Posterior vena cava (tissue), 2 donors: ENCODE measurements around the gene TCEANC2. TPM values are rescaled to one million over a fixed set of nuclear protein-coding genes. Genes with fewer than 3 reads are reported as not detected.

Source experiments
- DNase-seq: peaks from one replicate; pipeline ENCODE4 v3.0.0-alpha.2; 2020; ENCODE audit warnings: low spot score
- intact Hi-C, 2 donors: fragments of 100-400 bp; cut with DNase I; formaldehyde crosslinking; loops; one replicate each; pipeline versions ENCODE4 v1.14.1 to v1.14.2; 2022 to 2023
- microRNA-seq, 2 donors: library from miRNA; unstranded; fragments of <30 nt; microRNA quantifications; one replicate each; pipeline ENCODE4 v1.2.0, GENCODE V29; 2020 to 2021; ENCODE audit warnings: borderline microRNAs expressed in 2 of 2
- total RNA-seq, 2 donors: library from RNA; stranded (reverse); fragmentation: NEBNext Ultra II Directional; extraction: Animal tissue kit (Norgen Biotek cat#: 25700); gene quantifications; one replicate each; pipeline ENCODE4 v1.2.1, GENCODE V29; 2021
- donor health status: DM: yes; HTN: yes; CAD: no.
- donor health status: DM: yes; HTN: yes; CAD: no.

Gene TCEANC2
- total RNA-seq, 2 donors from 2014 or later = 4.4 to 5.7 TPM

GRCh38 chr1:54149734-54150133 is 96.3 kb downstream of the TCEANC2 start:
- no peak for DNase-seq
- intact Hi-C loops = no loop called here

GRCh38 chr1:54151013-54151412 is 97.6 kb downstream of the TCEANC2 start:
- no peak for DNase-seq
- intact Hi-C loops = no loop called here

- intact Hi-C loops = loop anchor here in 1 of 2 donors (1.0 kb wide), 1 partner anchor 48 kb away; no protein-coding TSS in a partner anchor
- DNase-seq = no peak
These were observed 99.3 kb downstream of the TCEANC2 start, which contains the start of gene CDCP2 for GRCh38 chr1:54152696-54153095. Gene CDCP2, minus strand, starts transcription at chr1:54153000. Its CDS starts 78 bp downstream, at chr1:54152922.

- intact Hi-C loops = no loop called here
- peak; percentile 90 for DNase-seq
These were observed 100.4 kb downstream of the TCEANC2 start for GRCh38 chr1:54153535-54154439.

Small RNAs within 50 kb of the gene (microRNA-seq; reads per million reads assigned to microRNA genes)
- gene MIR4781 = 0.52 to 0.97 reads per million in 2 donors

Other genes starting within 250 kb of the TCEANC2 start
- 1 to 10 TPM; 6.0 to 6.9 TPM for gene NDC1, start 215.3 kb upstream of the TCEANC2 start, total RNA-seq
- gene YIPF1, start 163.8 kb upstream of the TCEANC2 start, total RNA-seq = 10 to 100 TPM; 13.8 to 15.1 TPM
- not detected for gene DIO1, start 159.4 kb upstream of the TCEANC2 start, total RNA-seq
- gene IFT25, start 107.9 kb upstream of the TCEANC2 start, total RNA-seq = 10 to 100 TPM; 22.5 to 23.7 TPM
- gene LRRC42, start 107.3 kb upstream of the TCEANC2 start, total RNA-seq = 10 to 100 TPM; 14.2 to 17.9 TPM
- not detected for gene LDLRAD1, start 35.4 kb upstream of the TCEANC2 start, total RNA-seq
- gene TMEM59, start 404 bp upstream of the TCEANC2 start, total RNA-seq = 100 to 1,000 TPM; 248 to 383 TPM
- gene CDCP2, start 99.4 kb downstream of the TCEANC2 start, total RNA-seq = under 1 TPM; 0.51 to 0.86 TPM
- 1 to 10 TPM; 5.0 to 6.7 TPM for gene CYB5RL, start 146.4 kb downstream of the TCEANC2 start, total RNA-seq
- 10 to 100 TPM; 40.9 to 41.9 TPM for gene MRPL37, start 146.6 kb downstream of the TCEANC2 start, total RNA-seq